Thyroid gland (tissue), 4 donors: Measurements from ENCODE around the gene PRDM12. TPM values are rescaled to one million over a fixed set of nuclear protein-coding genes. Genes with fewer than 3 reads are reported as not detected.

ENCODE experiments used
- DNase-seq, 2 donors: peaks; one replicate each; pipeline ENCODE4 v3.0.0-alpha.2; 2019
- H3K27ac ChIP-seq, 3 donors: fragments of 200-600 bp; sonication (generic); 1 replicate in 2 of 3; 2 replicates in 1 of 3; pipeline ENCODE4 v1.5.1; 2016 to 2019; ENCODE audit warnings: mild to moderate bottlenecking in 1 of 3, moderate library complexity in 1 of 3
- H3K27me3 ChIP-seq: fragments of 200-600 bp; sonication (generic); one replicate; pipeline ENCODE4 v1.5.1; 2019
- H3K36me3 ChIP-seq, 2 donors: fragments of 200-600 bp; sonication (generic); one replicate each; pipeline ENCODE4 v1.5.1; 2016 to 2019
- H3K4me1 ChIP-seq, 2 donors: fragments of 200-600 bp; sonication (generic); one replicate each; pipeline ENCODE4 v1.5.1; 2017 to 2019
- H3K4me3 ChIP-seq, 3 donors: fragments of 200-600 bp; sonication (generic); replicated peaks in 1 of 3; 1 replicate in 2 of 3; 2 replicates in 1 of 3; pipeline ENCODE4 v1.5.1; 2016; ENCODE audit warnings: mild to moderate bottlenecking in 1 of 3
- H3K9me3 ChIP-seq: fragments of 200-600 bp; sonication (generic); one replicate; pipeline ENCODE4 v1.5.1; 2017
- CTCF ChIP-seq, 6 experiments: fragments of 200-600 bp in 3 of 6; fragments of 450-650 bp in 3 of 6; sonication (generic) in 3 of 6; IDR thresholded peaks; one replicate each; pipeline ENCODE4 v1.5.1; 2016 to 2019; ENCODE audit warnings: antibody characterized with exemption in 6 of 6, mild to moderate bottlenecking in 2 of 6, inconsistent platforms in 1 of 6, moderate library complexity in 1 of 6
- POLR2A ChIP-seq, 2 donors: fragments of 450-650 bp; IDR thresholded peaks; one replicate each; pipeline ENCODE4 v1.6.1; 2017; ENCODE audit warnings: antibody characterized with exemption in 2 of 2, mild to moderate bottlenecking in 2 of 2, moderate library complexity in 1 of 2
- WGBS, 2 donors: methylation state at CpG; one replicate each; pipeline ENCODE4 v1.1.5; 2017; 5-methylcytosine and 5-hydroxymethylcytosine counted together
- intact Hi-C: fragments of 100-400 bp; cut with DNase I; formaldehyde crosslinking; loops from one replicate; pipeline ENCODE4 v1.15.1; 2023
- total RNA-seq, 4 donors: library from RNA; depleted of rRNA; stranded (reverse); fragments of >200 nt; gene quantifications; one replicate each; pipeline ENCODE4 v1.2.3, GENCODE V29; 2016

PRDM12 gene
- total RNA-seq, 4 donors from 2014 or later = not detected

- TF ChIP-seq CTCF (IDR thresholded peaks at IDR 0.05) = no peak
- TF ChIP-seq POLR2A (IDR thresholded peaks at IDR 0.05) = no peak
- intact Hi-C loops = no loop called here
- no peaks in the 10 kb centered on the region for H3K4me1 ChIP-seq
- H3K9me3 ChIP-seq = no peaks in the 10 kb centered on the region
- no peak for DNase-seq
- no peak overlapping the region for H3K4me3 ChIP-seq
- H3K27me3 ChIP-seq = no peaks in the 10 kb centered on the region
- 77 to 87% methylated on average over 5 to 8 of the region's 8 CpGs for WGBS, 2 donors
- peaks cover 5 to 6% of the 10 kb centered on the region in 2 donors for H3K36me3 ChIP-seq
- no peak overlapping the region for H3K27ac ChIP-seq
These were observed 21.5 kb upstream of the PRDM12 start for GRCh38 chr9:130642926-130643325.

GRCh38 chr9:130651221-130651620, 13.2 kb upstream of the PRDM12 start:
- H3K4me1 ChIP-seq = no peaks in the 10 kb centered on the region
- 83 to 86% methylated on average over 15 of the region's 15 CpGs for WGBS, 2 donors
- H3K27me3 ChIP-seq = no peaks in the 10 kb centered on the region
- DNase-seq = no peak
- no peaks in the 10 kb centered on the region for H3K9me3 ChIP-seq
- H3K4me3 ChIP-seq = no peak overlapping the region
- intact Hi-C loops = no loop called here
- no peaks in the 10 kb centered on the region for H3K36me3 ChIP-seq
- H3K27ac ChIP-seq = no peak overlapping the region
- TF ChIP-seq CTCF (IDR thresholded peaks at IDR 0.05) (no peak), POLR2A (IDR thresholded peaks at IDR 0.05) (no peak)

GRCh38 chr9:130651752-130652151, 12.6 kb upstream of the PRDM12 start:
- intact Hi-C loops = no loop called here
- 91 to 96% methylated on average over 16 to 18 of the region's 18 CpGs for WGBS, 2 donors
- no peak overlapping the region for H3K4me3 ChIP-seq
- DNase-seq = no peak
- H3K27me3 ChIP-seq = no peaks in the 10 kb centered on the region
- no peaks in the 10 kb centered on the region for H3K9me3 ChIP-seq
- TF ChIP-seq POLR2A (IDR thresholded peaks at IDR 0.05) (no peak), CTCF (IDR thresholded peaks at IDR 0.05) (no peak)
- no peak overlapping the region for H3K27ac ChIP-seq
- H3K36me3 ChIP-seq = no peaks in the 10 kb centered on the region
- no peaks in the 10 kb centered on the region for H3K4me1 ChIP-seq

GRCh38 chr9:130654879-130655278, 9.5 kb upstream of the PRDM12 start:
- H3K36me3 ChIP-seq = no peaks in the 10 kb centered on the region
- TF ChIP-seq CTCF (IDR thresholded peaks at IDR 0.05) = no peak
- TF ChIP-seq POLR2A (IDR thresholded peaks at IDR 0.05) = no peak
- peaks cover 3 to 7% of the 10 kb centered on the region in 2 donors for H3K4me1 ChIP-seq
- H3K9me3 ChIP-seq = no peaks in the 10 kb centered on the region
- intact Hi-C loops = no loop called here
- WGBS, 2 donors = 84 to 93% methylated on average over 6 of the region's 6 CpGs
- DNase-seq = no peak
- H3K4me3 ChIP-seq = no peak overlapping the region
- no peak overlapping the region for H3K27ac ChIP-seq
- H3K27me3 ChIP-seq = peaks cover 9% of the 10 kb centered on the region

- TF ChIP-seq POLR2A (IDR thresholded peaks at IDR 0.05) (no peak), CTCF (IDR thresholded peaks at IDR 0.05) (no peak)
- Histone ChIP-seq H3K27me3 (peaks cover 48% of the 10 kb centered on the region), H3K9me3 (no peaks in the 10 kb centered on the region), H3K4me3 (no peak overlapping the region), H3K36me3 (no peaks in the 10 kb centered on the region), H3K4me1 (peaks cover 41 to 48% of the 10 kb centered on the region in 2 donors), H3K27ac (no peak overlapping the region)
- WGBS, 2 donors = 13 to 20% methylated on average over 41 to 44 of the region's 52 CpGs
- DNase-seq = no peak
- intact Hi-C loops = no loop called here
These were observed 5.3 kb upstream of the PRDM12 start for GRCh38 chr9:130658893-130659698.
